Left ventricle myocardium superior (tissue), 1 donor: ENCODE measurements around the gene VOPP1. TPM values are rescaled to one million over a fixed set of nuclear protein-coding genes. Genes with fewer than 3 reads are reported as not detected.
A peak's percentile ranks its signal among the peaks of the same experiment; 100 is the strongest.
"Not testable (repeated sequence)": the region's sequence is repeated elsewhere in the genome, so short reads cannot be mapped to it uniquely, and the experiment has no call there.

ENCODE experiments used
- ATAC-seq: fragments of 200-7000 bp; cut with Tn5 transposase; one replicate; pipeline ENCODE4 v1.9.1; 2020; ENCODE audit warnings: mild to moderate bottlenecking, moderate library complexity
- DNase-seq: peaks from one replicate; pipeline ENCODE4 v3.0.0-alpha.2; 2020
- intact Hi-C: fragments of 100-400 bp; cut with micrococcal nuclease; formaldehyde crosslinking; loops from one replicate; pipeline ENCODE4 v1.11.0; 2022
- long read RNA-seq: library from polyadenylated mRNA; unstranded; transcript quantifications from one replicate; pipeline ENCODE4 v2.0.0, GENCODE V29; 2021
- total RNA-seq: library from RNA; stranded (reverse); fragmentation: NEBNext Ultra II Directional; extraction: Animal tissue kit (Norgen Biotek cat#: 25700); gene quantifications from one replicate; pipeline ENCODE4 v1.2.1, GENCODE V29; 2021
- donor health status: DM: no; HTN: yes; CAD: no; lungs with severe emphysema.

Gene VOPP1, protein sequence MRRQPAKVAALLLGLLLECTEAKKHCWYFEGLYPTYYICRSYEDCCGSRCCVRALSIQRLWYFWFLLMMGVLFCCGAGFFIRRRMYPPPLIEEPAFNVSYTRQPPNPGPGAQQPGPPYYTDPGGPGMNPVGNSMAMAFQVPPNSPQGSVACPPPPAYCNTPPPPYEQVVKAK
- total RNA-seq, result 23.4 TPM
- long read RNA-seq, transcript VOPP1-201 (5 exons, 2,962 nt), result major isoform, 56 of 75 reads
- long read RNA-seq, partial matches to known transcripts, result 1 of 75 reads
- long read RNA-seq, other reads (novel, unspliced or antisense), result 15 of 75 reads

DNA sequence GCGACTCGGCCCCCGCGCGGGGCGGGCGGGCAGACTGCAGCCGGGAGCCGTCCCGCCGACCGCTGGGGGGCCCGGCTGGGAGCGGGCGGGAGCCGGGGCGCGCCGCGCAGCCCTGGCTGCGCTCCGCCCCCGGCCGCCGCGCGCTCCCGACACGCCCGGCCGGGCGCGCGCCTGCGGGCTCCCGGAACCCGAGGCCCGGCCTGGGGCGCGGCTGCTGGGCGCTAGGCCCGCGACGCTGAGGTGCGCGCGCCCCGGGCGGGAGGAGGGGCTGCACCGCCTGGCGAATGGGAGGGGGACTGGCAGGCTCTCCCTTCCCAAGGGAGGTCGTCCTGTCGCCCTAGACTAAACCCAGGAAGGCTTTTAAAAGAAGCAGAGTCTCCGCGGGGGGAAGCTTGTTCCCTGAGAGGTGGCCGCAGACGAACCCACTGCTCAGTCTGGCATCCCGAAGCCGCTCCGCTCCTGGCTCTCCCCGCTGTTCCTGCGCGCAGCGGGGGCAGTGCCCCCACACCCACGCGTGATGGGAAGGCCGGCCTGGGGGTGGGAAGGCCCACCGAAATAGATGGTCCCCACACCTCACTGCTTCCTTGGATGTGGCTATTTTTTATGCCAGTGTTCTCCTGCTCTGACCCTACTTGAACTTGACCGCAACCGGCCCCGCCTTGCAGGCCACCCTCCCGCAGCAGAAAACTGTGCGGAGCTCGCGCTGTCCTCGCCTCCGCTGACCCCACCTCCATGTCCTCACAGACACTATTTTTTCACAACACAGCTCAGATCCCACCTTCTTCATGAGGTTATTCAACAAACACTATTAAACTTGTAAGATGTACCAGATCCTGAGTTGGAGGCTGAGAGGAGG lies at the start of gene VOPP1:
VOPP1 (minus strand) TSS at position 125 of the 856 bp plus-strand sequence. CDS start 178 bp downstream, outside the sequence.
- DNase-seq (peak; percentile 86), ATAC-seq (peak; percentile 88)
- intact Hi-C loops, result no loop called here

DNA sequence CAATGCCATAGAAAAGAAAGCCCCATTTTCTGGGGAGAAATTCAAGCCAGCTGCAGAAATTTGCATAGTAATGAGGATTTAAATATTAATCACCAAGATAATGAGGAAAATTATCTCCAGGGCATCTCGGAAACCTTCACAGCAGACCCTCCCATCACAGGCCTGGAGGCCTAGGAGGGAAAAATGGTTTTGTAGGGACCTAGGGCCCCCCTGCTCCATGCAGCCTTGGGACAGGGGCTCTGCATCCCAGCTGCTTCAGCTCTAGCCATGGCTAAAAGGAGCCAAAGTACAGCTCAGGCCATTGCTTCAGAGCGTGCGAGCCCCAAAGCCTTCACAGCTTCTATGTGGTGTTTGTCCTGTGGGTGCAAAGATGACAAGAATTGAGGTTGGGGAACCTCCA lies 46.6 kb upstream of the VOPP1 start:
- intact Hi-C loops, result no loop called here
- DNase-seq, result no peak
- no peak for ATAC-seq

- ATAC-seq, intact Hi-C loops, DNase-seq: not testable (repeated sequence)
Observed at GRCh38 chr7:55614365-55615064, 42.2 kb upstream of the VOPP1 start.

DNA sequence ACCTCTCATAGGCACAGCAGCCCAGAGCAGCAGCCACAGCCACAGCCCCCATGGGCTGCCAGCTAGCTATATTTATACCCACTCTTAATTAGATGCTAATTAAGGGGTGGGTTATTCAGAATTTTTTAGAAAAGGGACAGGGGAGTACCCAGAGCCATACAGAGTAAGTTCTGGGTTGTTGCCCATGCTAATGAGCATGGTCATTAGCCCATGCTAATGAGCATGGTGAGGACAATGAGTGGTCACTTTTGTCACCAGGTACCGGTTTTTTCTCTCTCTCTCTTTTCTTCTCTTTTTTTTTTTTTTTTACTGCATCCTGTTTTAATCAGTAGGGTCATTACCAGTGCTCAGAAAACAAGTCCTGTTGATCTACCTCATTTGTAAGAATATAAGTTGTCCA lies 37.4 kb upstream of the VOPP1 start:
- DNase-seq, intact Hi-C loops, ATAC-seq: not testable (repeated sequence)

- DNase-seq, intact Hi-C loops, ATAC-seq: not testable (repeated sequence)
Observed at GRCh38 chr7:55605661-55606060, 33.4 kb upstream of the VOPP1 start.

DNA sequence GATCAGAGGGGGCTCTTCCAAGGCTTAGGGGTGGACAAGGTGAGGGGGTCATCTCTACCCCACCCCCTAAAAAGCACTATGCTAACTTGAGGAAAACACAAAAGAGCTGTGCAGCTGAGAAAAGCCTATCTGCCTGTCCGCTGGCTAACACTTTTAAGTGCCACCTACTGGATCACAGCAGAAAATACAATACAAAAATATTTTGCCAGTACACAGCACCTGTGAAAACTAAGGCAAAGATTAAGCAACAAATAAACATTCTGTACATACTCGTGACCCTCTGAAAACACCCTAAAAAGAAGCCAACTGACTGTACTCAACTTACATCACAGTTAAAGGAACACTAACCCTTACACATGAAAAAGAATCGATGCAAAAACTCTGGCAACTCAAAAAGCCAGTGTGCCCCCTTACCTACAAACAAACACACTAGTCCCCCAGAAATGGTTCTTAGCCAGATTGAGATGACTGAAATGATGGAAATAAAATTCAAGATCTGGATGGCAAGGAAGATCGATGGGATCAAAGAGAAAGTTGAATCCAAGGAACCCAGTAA lies 25.7 kb upstream of the VOPP1 start:
- DNase-seq, intact Hi-C loops: not testable (repeated sequence)

GRCh38 chr7:55597214-55597739 lies 25.0 kb upstream of the VOPP1 start:
- ATAC-seq, DNase-seq, intact Hi-C loops: not testable (repeated sequence)

More for the DNA sequence above, 25.7 kb upstream of the VOPP1 start:
- ATAC-seq, result not testable (repeated sequence)

DNA sequence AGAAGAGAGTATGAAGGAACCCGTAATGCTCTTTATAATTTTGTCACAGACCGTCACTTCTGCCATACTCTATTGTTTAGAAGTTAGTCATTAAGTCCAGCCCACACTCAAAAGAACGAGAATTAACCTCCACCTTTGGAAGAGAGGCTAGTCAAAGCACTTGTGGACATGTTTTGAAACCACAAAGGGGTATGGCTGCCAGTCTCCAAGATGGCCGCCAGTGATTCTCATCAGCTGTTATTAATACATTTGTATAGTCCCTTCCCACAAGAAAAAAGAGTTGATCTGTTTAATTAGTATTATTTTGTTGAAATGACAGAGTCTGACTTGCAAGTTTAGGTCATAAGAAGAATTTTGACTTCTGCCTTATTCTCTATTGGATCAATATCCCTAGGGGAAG lies 23.2 kb upstream of the VOPP1 start:
- DNase-seq (no peak), ATAC-seq (no peak)
- intact Hi-C loops, result no loop called here

- ATAC-seq (no peak), DNase-seq (no peak)
- intact Hi-C loops, result no loop called here
Observed at GRCh38 chr7:55594870-55595269, 22.6 kb upstream of the VOPP1 start.

GRCh38 chr7:55594414-55594813 lies 22.1 kb upstream of the VOPP1 start:
- intact Hi-C loops, result no loop called here
- DNase-seq (no peak), ATAC-seq (no peak)

- ATAC-seq, result peak; percentile 80
- DNase-seq, result peak; percentile 79
Observed at GRCh38 chr7:55593515-55594318, 21.4 kb upstream of the VOPP1 start.

GRCh38 chr7:55593172-55593514 lies 20.8 kb upstream of the VOPP1 start:
- intact Hi-C loops, result no loop called here
- DNase-seq (no peak), ATAC-seq (no peak)

More at GRCh38 chr7:55593515-55594318, 21.4 kb upstream of the VOPP1 start:
- intact Hi-C loops, result no loop called here

DNA sequence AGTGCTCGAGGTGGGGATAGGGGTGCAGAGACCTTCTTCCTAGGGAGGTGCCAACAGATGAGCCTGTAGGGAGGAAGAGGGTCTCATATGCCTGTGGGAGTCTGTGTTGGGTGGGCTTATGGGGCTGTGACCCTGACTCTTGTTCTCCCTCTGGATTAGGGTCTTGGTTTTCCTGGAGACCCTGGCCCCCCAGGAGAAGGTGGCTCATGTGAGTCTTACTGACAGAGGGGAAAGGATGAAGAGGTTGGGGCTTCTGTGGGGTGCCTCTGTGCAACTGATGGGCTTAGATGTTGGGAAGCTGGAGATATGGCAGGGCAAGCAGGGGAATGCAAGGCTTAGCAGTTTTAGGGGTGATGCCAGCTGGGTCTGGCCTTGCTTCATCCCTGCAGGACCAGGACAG lies 20.2 kb upstream of the VOPP1 start:
- ATAC-seq, result no peak
- intact Hi-C loops, result no loop called here
- DNase-seq, result no peak

DNA sequence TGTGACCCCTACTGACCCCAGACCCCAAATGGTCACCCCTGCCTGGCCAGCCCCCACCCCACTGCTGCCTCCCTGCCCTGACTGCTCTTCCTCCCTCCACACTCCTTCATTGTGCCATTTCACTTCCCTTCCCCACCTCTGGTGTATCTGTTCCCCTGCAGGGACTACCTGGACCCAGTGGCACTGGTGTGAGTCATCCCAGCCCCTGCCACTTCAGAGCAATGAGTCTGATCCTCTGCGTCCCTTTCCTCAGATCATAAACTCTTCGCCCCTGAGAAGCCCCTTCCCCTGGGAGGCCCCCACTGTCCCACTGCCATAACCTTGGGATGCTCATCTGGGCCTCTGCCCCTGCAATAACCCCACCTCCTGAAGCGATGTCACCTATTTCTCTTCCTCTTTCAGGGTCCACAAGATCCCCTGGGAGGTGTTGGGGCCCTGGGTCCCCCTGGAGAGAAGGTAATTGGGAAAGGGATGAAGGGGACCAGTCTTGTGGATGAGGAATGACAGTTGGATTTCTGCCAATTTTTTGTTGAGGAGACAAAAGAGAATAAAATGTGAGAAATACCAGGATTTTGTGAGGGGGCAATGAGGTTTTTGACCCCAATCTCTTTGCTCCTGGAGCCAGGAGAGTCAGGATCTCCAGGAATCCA lies 19.1 kb upstream of the VOPP1 start:
- DNase-seq, result no peak
- intact Hi-C loops, result no loop called here
- ATAC-seq, result no peak

- no peak for DNase-seq
- intact Hi-C loops, result no loop called here
- ATAC-seq, result no peak
Observed at GRCh38 chr7:55590517-55591281, 18.4 kb upstream of the VOPP1 start.

DNA sequence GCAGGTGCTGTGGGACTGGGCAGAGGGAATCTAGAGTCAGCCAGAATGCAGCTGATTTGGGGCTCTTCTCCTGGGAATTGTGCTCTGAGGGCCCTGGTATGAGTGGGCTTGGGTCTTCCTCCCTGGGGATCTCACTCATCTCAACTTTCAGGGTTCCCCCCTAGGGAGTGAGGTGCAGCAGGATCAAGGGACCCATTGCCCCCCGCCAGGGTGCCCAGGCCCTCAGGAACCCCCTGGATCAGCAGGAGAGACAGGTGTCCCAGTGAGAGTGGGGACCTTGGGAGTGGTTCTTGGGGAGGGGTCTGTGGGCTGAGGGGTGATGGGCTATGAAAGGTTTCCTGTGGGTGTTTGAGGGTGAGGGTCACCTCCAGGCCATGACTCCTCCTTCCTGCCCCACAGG lies 17.6 kb upstream of the VOPP1 start:
- DNase-seq (no peak), ATAC-seq (no peak)
- intact Hi-C loops, result no loop called here

GRCh38 chr7:55588976-55589604 lies 16.8 kb upstream of the VOPP1 start:
- intact Hi-C loops, result no loop called here
- ATAC-seq (no peak), DNase-seq (no peak)
